Kidney (tissue), 14 donors: ENCODE data around the gene ZPLD1. TPM values are rescaled to one million over a fixed set of nuclear protein-coding genes. Genes with fewer than 3 reads are reported as not detected.

ENCODE experiments used
- DNase-seq, 5 donors: peaks; one replicate each; pipeline ENCODE4 v3.0.0-alpha.2; 2013 to 2020
- FAIRE-seq: peaks from 2 replicates; lab custom pipeline; 2012; peaks lifted over from hg19 to GRCh38; lab: Jason Lieb, UNC
- H3K27ac ChIP-seq, 2 donors: one replicate each; pipeline ENCODE4 v1.7.0; 2013; ENCODE audit warnings: low read depth in 2 of 2, low read length in 2 of 2, inconsistent platforms in 1 of 2
- H3K27me3 ChIP-seq: one replicate; pipeline ENCODE4 v1.7.1; 2013; ENCODE audit warnings: low read length, inconsistent platforms; ENCODE audit not compliant: control insufficient read depth, insufficient read depth
- H3K36me3 ChIP-seq, 3 donors: one replicate each; pipeline versions ENCODE4 v1.7.0 to v1.7.1; 2013; ENCODE audit warnings: low read length in 3 of 3, control low read depth in 1 of 3, inconsistent platforms in 1 of 3; ENCODE audit not compliant: insufficient read depth in 3 of 3, control insufficient read depth in 2 of 3
- H3K4me1 ChIP-seq, 3 donors: one replicate each; pipeline versions ENCODE4 v1.7.0 to v1.7.1; 2013; ENCODE audit warnings: low read length in 3 of 3, inconsistent platforms in 1 of 3, low read depth in 1 of 3; ENCODE audit not compliant: control insufficient read depth in 2 of 3, insufficient read depth in 2 of 3
- H3K4me3 ChIP-seq, 3 donors: one replicate each; pipeline versions ENCODE4 v1.7.0 to v1.8.1; 2013; ENCODE audit warnings: low read length in 3 of 3, control low read depth in 1 of 3, inconsistent platforms in 1 of 3
- H3K9ac ChIP-seq, 3 donors: one replicate each; pipeline versions ENCODE4 v1.7.0 to v1.7.1; 2013; ENCODE audit warnings: low read length in 3 of 3, control low read depth in 1 of 3, inconsistent platforms in 1 of 3
- H3K9me3 ChIP-seq, 3 donors: one replicate each; pipeline versions ENCODE4 v1.7.0 to v1.7.1; 2013; ENCODE audit warnings: low read length in 3 of 3, control low read depth in 1 of 3, inconsistent platforms in 1 of 3; ENCODE audit not compliant: control insufficient read depth in 2 of 3, insufficient read depth in 1 of 3
- CTCF ChIP-seq: IDR thresholded peaks from 3 replicates; pipeline ENCODE4 v1.5.1; 2012; ENCODE audit warnings: mild to moderate bottlenecking, moderate library complexity, borderline replicate concordance; ENCODE audit not compliant: insufficient read depth; ENCODE audit errors: extremely low read depth
- intact Hi-C: fragments of 100-400 bp; cut with DNase I; formaldehyde crosslinking; loops from one replicate; pipeline ENCODE4 v1.11.1; 2022
- polyA plus RNA-seq: library from polyadenylated mRNA; stranded (reverse); fragments of 350-450 nt; fragmentation: Illumina TruSeq; extraction: RNeasy Lipid Tissue Mini Kit (QIAGEN cat#74804); gene quantifications from one replicate; pipeline ENCODE4 v1.2.3, GENCODE V29; 2014; ENCODE audit warnings: low read depth, low replicate concordance; ENCODE audit not compliant: insufficient read depth
- total RNA-seq: library from RNA; stranded (reverse); fragmentation: NEBNext Ultra II Directional; extraction: Animal tissue kit (Norgen Biotek cat#: 25700); gene quantifications from one replicate; pipeline ENCODE4 v1.2.1, GENCODE V29; 2021
- donor health status: control.
- donor health status: control.
- donor health status: control.
- donor health status: control.
- donor health status: control.
- donor health status: DM: yes; HTN: yes; CAD: no.
- donor health status: Normal renal cell carcinoma (clear cell type).

Gene ZPLD1
- total and polyA plus RNA-seq, 2 donors from 2014 or later = 1.2 TPM; not detected in 1

GRCh38 chr3:102419786-102420185 is 15.0 kb upstream of the ZPLD1 start:
- Histone ChIP-seq H3K36me3 (no peaks in the 10 kb centered on the region), H3K9me3 (no peaks in the 10 kb centered on the region), H3K4me3 (no peak overlapping the region), H3K4me1 (no peaks in the 10 kb centered on the region), H3K9ac (no peak overlapping the region), H3K27ac (no peak overlapping the region), H3K27me3 (no peaks in the 10 kb centered on the region)
- no peak for FAIRE-seq
- no peak for TF ChIP-seq CTCF
- no peak for DNase-seq
- intact Hi-C loops = no loop called here

- FAIRE-seq = no peak
- intact Hi-C loops = no loop called here
Measured at GRCh38 chr3:102441832-102442231, 7.0 kb downstream of the ZPLD1 start.

GRCh38 chr3:102443021-102443420 is 8.2 kb downstream of the ZPLD1 start:
- Histone ChIP-seq H3K9me3 (no peaks in the 10 kb centered on the region), H3K4me3 (no peak overlapping the region), H3K36me3 (no peaks in the 10 kb centered on the region), H3K27me3 (no peaks in the 10 kb centered on the region), H3K4me1 (no peaks in the 10 kb centered on the region), H3K27ac (no peak overlapping the region), H3K9ac (no peak overlapping the region)
- no peak for DNase-seq
- intact Hi-C loops = no loop called here
- FAIRE-seq = no peak
- no peak for TF ChIP-seq CTCF

More at GRCh38 chr3:102441832-102442231, 7.0 kb downstream of the ZPLD1 start:
- Histone ChIP-seq H3K9me3 (no peaks in the 10 kb centered on the region), H3K36me3 (no peaks in the 10 kb centered on the region), H3K4me3 (no peak overlapping the region), H3K4me1 (no peaks in the 10 kb centered on the region), H3K27ac (no peak overlapping the region), H3K9ac (no peak overlapping the region), H3K27me3 (no peaks in the 10 kb centered on the region)
- DNase-seq = no peak
- no peak for TF ChIP-seq CTCF

GRCh38 chr3:102444101-102444500 is 9.3 kb downstream of the ZPLD1 start:
- FAIRE-seq (no peak), DNase-seq (no peak)
- intact Hi-C loops = no loop called here
- H3K4me3 ChIP-seq = no peak overlapping the region
- H3K36me3 ChIP-seq = no peaks in the 10 kb centered on the region
- no peaks in the 10 kb centered on the region for H3K9me3 ChIP-seq
- H3K4me1 ChIP-seq = no peaks in the 10 kb centered on the region
- H3K27me3 ChIP-seq = no peaks in the 10 kb centered on the region
- H3K27ac ChIP-seq = no peak overlapping the region
- H3K9ac ChIP-seq = no peak overlapping the region
- TF ChIP-seq CTCF = no peak
